GM12878 (cell line): ENCODE results near the gene VIPR1. TPM values are rescaled to one million over a fixed set of nuclear protein-coding genes. Genes with fewer than 3 reads are reported as not detected.

Source experiments
- ATAC-seq: fragments of 200-7000 bp; cut with Tn5 transposase; 3 replicates; pipeline ENCODE4 v1.9.1; 2020; ENCODE audit warnings: mild to moderate bottlenecking, moderate library complexity
- BruUV-seq: library from RNA; stranded (reverse); fragments of 400-500 nt; replicated peaks from 2 replicates; lab custom pipeline; 2021; lab: Mats Ljungman, UMichigan
- CTCF ChIA-PET: fragments of 300-600 bp; sonication (Branson Sonifier 250); formaldehyde crosslinking; extraction: SDS; loops from one replicate; lab custom pipeline; 2021; ENCODE audit warnings: inconsistent platforms; lab: Yijun Ruan, JAX
- POLR2A ChIA-PET: fragments of 350-600 bp; formaldehyde crosslinking; extraction: SDS; loops from one replicate; lab custom pipeline; 2021; ENCODE audit warnings: inconsistent platforms; lab: Charles Lee
- RAD21 ChIA-PET: fragments of 300-600 bp; sonication (Branson Sonifier 250); formaldehyde crosslinking; loops from one replicate; lab custom pipeline; 2023; ENCODE audit warnings: antibody characterized with exemption; ENCODE audit not compliant: unreplicated experiment; lab: Charles Lee
- SMC1A ChIA-PET: fragments of 300-600 bp; sonication (Branson Sonifier 250); formaldehyde crosslinking; loops from one replicate; lab custom pipeline; 2023; ENCODE audit not compliant: unreplicated experiment, uncharacterized antibody; lab: Charles Lee
- DNase-seq: peaks from one replicate; pipeline ENCODE4 v3.0.0-alpha.2; 2011; ENCODE audit warnings: low read depth, low spot score
- FAIRE-seq: peaks from 3 replicates; lab custom pipeline; 2011; peaks lifted over from hg19 to GRCh38; lab: Jason Lieb, UNC
- H2AFZ ChIP-seq: 2 replicates; pipeline ENCODE4 v1.6.0; 2011; ENCODE audit warnings: low read depth, low read length, control low read depth; ENCODE audit not compliant: control insufficient read depth
- H3K27ac ChIP-seq: 2 replicates; pipeline ENCODE4 v1.5.1; 2011; ENCODE audit warnings: control low read depth; ENCODE audit not compliant: control insufficient read depth, insufficient read depth
- H3K27me3 ChIP-seq, 2 experiments: replicated peaks in 1 of 2; 2 replicates each; pipeline versions ENCODE4 v1.6.0 to v1.6.1; 2011; ENCODE audit warnings: low read length in 1 of 2; ENCODE audit not compliant: control insufficient read depth in 2 of 2, insufficient read depth in 2 of 2
- H3K36me3 ChIP-seq, 2 experiments: 2 replicates each; pipeline ENCODE4 v1.5.1; 2011; ENCODE audit warnings: low read length in 1 of 2; ENCODE audit not compliant: control insufficient read depth in 2 of 2, insufficient read depth in 2 of 2
- H3K4me1 ChIP-seq: 2 replicates; pipeline ENCODE4 v1.6.1; 2011; ENCODE audit warnings: mild to moderate bottlenecking, low read length, moderate library complexity, mixed read lengths; ENCODE audit not compliant: control insufficient read depth, insufficient read depth
- H3K4me2 ChIP-seq: 2 replicates; pipeline ENCODE4 v1.6.0; 2011; ENCODE audit warnings: control low read depth; ENCODE audit not compliant: control insufficient read depth, insufficient read depth
- H3K4me3 ChIP-seq: fragments of 200-600 bp; sonication (generic); 2 replicates; pipeline ENCODE4 v1.5.1; 2016
- H3K79me2 ChIP-seq: 2 replicates; pipeline ENCODE4 v1.6.0; 2011; ENCODE audit warnings: low read length; ENCODE audit not compliant: control insufficient read depth, insufficient read depth
- H3K9ac ChIP-seq: 2 replicates; pipeline ENCODE4 v1.8.0; 2011; ENCODE audit warnings: low read length, control low read depth, mixed read lengths; ENCODE audit not compliant: control insufficient read depth, insufficient read depth
- H3K9me3 ChIP-seq: replicated peaks from 3 replicates; pipeline ENCODE4 v1.5.1; 2011; ENCODE audit warnings: mild to moderate bottlenecking, low read length; ENCODE audit not compliant: control insufficient read depth, insufficient read depth
- H4K20me1 ChIP-seq: 2 replicates; pipeline ENCODE4 v1.6.0; 2011; ENCODE audit not compliant: control insufficient read depth, insufficient read depth
- BMI1 ChIP-seq: fragments of 450-650 bp; IDR thresholded peaks from 2 replicates; pipeline ENCODE4 v1.6.1; 2016; ENCODE audit warnings: mild to moderate bottlenecking, moderate library complexity, borderline replicate concordance
- EED ChIP-seq: sonication (generic); IDR thresholded peaks from 2 replicates; pipeline ENCODE4 v1.6.1; 2016; ENCODE audit warnings: antibody characterized with exemption, low read depth
- LARP7 ChIP-seq: fragments of 450-650 bp; IDR thresholded peaks from 2 replicates; pipeline ENCODE4 v1.6.1; 2017; ENCODE audit warnings: mild to moderate bottlenecking
- MEF2B ChIP-seq: fragments of 450-650 bp; IDR thresholded peaks from 2 replicates; pipeline ENCODE4 v1.6.1; 2018; ENCODE audit warnings: mild to moderate bottlenecking, moderate library complexity; ENCODE audit not compliant: partially characterized antibody, poor library complexity, severe bottlenecking
- RAD21 ChIP-seq: IDR thresholded peaks from 2 replicates; pipeline ENCODE4 v1.6.1; 2011; ENCODE audit warnings: mild to moderate bottlenecking, low read depth, low read length, moderate library complexity; ENCODE audit not compliant: insufficient read depth
- SMC3 ChIP-seq: IDR thresholded peaks from 2 replicates; pipeline ENCODE4 v1.6.1; 2011; ENCODE audit warnings: low read length, improper control_type of control experiment, borderline replicate concordance
- WGBS: methylation state at CpG from one replicate; pipeline ENCODE4 v1.1.6; 2016; ENCODE audit warnings: low lambda C conversion rate; ENCODE audit not compliant: insufficient replicate concordance, insufficient coverage; ENCODE audit errors: missing lambda C conversion rate; 5-methylcytosine and 5-hydroxymethylcytosine counted together
- in situ Hi-C: fragments of 300-500 bp; cut with MboI; formaldehyde crosslinking; loops from 9 replicates; pipeline ENCODE4 v1.14.3; 2018; ENCODE audit warnings: mixed read lengths
- intact Hi-C: fragments of 100-400 bp; cut with micrococcal nuclease; formaldehyde crosslinking; loops from one replicate; pipeline ENCODE4 v1.14.2; 2022; ENCODE audit not compliant: unreplicated experiment
- polyA plus RNA-seq, 11 experiments: library from polyadenylated mRNA; depleted of rRNA in 4 of 11; unstranded in 6 of 11; stranded (reverse) in 5 of 11; fragments of >200 nt; fragmentation: Nextera tagmentation in 4 of 11; fragmentation: Illumina TruSeq in 1 of 11; extraction: Ambion mirVana in 4 of 11; extraction: Trizol in 1 of 11; gene quantifications; 1 replicate in 1 of 11; 2 replicates in 10 of 11; pipeline versions ENCODE4 v1.2.1 to v1.2.3, GENCODE V29; 2011 to 2016; ENCODE audit warnings: inconsistent platforms in 2 of 11, missing spikeins in 2 of 11, low read depth in 1 of 11
- total RNA-seq, 4 experiments: library from RNA; depleted of rRNA in 3 of 4; stranded (reverse); fragments of >200 nt in 3 of 4; fragmentation: Illumina TruSeq in 1 of 4; extraction: Trizol in 1 of 4; gene quantifications; 2 replicates each; pipeline versions ENCODE4 v1.2.1 to v1.2.3, GENCODE V29; 2013 to 2021
- TF ChIP-seq, protein P1 (sequence below): fragments of 450-650 bp; formaldehyde crosslinking; IDR thresholded peaks from 2 replicates; pipeline ENCODE4 v1.4.0; 2022; ENCODE audit warnings: mild to moderate bottlenecking, moderate library complexity
- TF ChIP-seq, protein P2 (sequence below), 3 experiments: IDR thresholded peaks in 2 of 3; conservative IDR thresholded peaks in 1 of 3; 2 replicates each; pipeline ENCODE4 v1.5.1; 2011; ENCODE audit warnings: low read depth in 3 of 3, low read length in 3 of 3, mild to moderate bottlenecking in 3 of 3, control low read depth in 2 of 3, moderate library complexity in 2 of 3, inconsistent platforms in 1 of 3, mixed read lengths in 1 of 3; ENCODE audit not compliant: control insufficient read depth in 2 of 3, insufficient read depth in 1 of 3; ENCODE audit errors: extremely low read depth in 1 of 3

VIPR1 gene
- total and polyA plus RNA-seq, 10 of the 15 experiments (the other 5 are each of a cell fraction or from before 2014, with no cell fraction given) = 0.03 to 0.28 (median 0.12) TPM; not detected in 6

DNA sequence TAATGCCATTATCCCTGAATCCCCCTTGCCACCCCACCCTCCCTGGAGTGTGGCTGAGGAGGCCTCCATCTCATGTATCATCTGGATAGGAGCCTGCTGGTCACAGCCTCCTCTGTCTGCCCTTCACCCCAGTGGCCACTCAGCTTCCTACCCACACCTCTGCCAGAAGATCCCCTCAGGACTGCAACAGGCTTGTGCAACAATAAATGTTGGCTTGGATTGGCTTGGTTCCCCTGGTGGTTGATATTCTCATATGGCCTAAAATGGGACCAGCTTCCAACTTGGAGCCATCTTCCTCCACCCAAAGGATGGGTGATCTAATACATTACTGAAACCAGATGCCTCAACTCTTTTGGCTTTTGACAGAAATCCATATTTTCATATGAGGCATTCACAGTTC, 34.9 kb downstream of the VIPR1 start (continued):
- TF ChIP-seq, protein P1, sequence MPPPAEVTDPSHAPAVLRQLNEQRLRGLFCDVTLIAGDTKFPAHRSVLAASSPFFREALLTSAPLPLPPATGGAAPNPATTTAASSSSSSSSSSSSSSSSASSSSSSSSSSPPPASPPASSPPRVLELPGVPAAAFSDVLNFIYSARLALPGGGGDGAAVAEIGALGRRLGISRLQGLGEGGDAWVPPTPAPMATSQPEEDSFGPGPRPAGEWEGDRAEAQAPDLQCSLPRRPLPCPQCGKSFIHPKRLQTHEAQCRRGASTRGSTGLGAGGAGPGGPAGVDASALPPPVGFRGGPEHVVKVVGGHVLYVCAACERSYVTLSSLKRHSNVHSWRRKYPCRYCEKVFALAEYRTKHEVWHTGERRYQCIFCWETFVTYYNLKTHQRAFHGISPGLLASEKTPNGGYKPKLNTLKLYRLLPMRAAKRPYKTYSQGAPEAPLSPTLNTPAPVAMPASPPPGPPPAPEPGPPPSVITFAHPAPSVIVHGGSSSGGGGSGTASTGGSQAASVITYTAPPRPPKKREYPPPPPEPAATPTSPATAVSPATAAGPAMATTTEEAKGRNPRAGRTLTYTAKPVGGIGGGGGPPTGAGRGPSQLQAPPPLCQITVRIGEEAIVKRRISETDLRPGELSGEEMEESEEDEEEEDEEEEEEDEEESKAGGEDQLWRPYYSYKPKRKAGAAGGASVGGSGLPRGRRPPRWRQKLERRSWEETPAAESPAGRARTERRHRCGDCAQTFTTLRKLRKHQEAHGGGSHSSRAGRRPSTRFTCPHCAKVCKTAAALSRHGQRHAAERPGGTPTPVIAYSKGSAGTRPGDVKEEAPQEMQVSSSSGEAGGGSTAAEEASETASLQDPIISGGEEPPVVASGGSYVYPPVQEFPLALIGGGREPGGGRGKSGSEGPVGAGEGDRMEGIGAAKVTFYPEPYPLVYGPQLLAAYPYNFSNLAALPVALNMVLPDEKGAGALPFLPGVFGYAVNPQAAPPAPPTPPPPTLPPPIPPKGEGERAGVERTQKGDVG (CRISPR knock-in tag) = no peak
- TF ChIP-seq BMI1 (no peak), LARP7 (no peak)

DNA sequence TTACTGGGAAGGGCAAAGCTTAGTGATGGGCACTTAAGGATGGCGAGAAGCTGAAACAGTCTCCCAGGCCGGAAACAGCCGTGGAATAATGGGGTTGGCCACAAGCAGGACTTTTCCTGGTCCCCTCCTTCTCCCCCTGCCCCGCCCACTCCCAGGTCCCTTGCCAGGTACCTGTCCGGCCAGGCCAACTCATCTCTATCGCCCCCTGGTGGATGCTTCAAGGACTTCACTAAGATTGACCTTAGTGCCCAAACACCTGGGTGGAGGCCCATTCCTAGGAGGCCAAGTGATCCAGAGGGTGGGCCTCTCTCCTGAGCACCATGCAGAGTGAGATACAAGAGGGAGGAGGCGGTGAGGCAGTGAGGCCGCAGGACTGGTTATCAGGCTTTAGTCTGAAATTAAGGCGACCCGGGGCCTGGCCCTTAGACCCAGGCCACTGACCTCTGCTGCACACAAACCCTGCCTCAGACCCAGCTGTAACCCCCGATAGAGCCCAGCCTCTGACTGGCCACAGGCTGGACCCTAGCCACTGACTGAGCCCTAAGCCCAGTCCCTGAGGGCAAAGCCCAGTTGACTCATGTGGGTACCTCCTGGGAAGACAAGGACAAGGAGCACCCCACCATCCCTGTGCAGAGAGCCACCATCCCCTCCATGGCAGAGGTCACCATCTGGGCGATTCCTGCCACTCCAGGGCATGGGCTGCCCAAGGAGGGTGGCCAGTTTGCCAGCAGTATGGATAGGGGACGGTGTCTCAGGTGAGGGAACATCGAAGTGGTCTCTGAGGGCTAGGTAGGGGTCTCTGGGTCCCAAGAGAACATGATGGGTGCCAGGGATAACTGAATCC, 37.6 kb downstream of the VIPR1 start:
- TF ChIP-seq MEF2B (no peak), RAD21 (peak; percentile 48; the same call in 1 of the 2 replicates), SMC3 (peak; percentile 54; the same call in 1 of the 2 replicates), EED (no peak)
- TF ChIP-seq, protein P2, sequence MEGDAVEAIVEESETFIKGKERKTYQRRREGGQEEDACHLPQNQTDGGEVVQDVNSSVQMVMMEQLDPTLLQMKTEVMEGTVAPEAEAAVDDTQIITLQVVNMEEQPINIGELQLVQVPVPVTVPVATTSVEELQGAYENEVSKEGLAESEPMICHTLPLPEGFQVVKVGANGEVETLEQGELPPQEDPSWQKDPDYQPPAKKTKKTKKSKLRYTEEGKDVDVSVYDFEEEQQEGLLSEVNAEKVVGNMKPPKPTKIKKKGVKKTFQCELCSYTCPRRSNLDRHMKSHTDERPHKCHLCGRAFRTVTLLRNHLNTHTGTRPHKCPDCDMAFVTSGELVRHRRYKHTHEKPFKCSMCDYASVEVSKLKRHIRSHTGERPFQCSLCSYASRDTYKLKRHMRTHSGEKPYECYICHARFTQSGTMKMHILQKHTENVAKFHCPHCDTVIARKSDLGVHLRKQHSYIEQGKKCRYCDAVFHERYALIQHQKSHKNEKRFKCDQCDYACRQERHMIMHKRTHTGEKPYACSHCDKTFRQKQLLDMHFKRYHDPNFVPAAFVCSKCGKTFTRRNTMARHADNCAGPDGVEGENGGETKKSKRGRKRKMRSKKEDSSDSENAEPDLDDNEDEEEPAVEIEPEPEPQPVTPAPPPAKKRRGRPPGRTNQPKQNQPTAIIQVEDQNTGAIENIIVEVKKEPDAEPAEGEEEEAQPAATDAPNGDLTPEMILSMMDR (IDR thresholded peaks at IDR 0.05 in 2 of 3, conservative IDR thresholded peaks at IDR 0.05 in 1 of 3; ENCODE audit: control insufficient read depth in 2 of 3, extremely low read depth in 1 of 3, insufficient read depth in 1 of 3, low read depth in 3 of 3, low read length in 3 of 3) = peak; percentile 65 to 88 (median 79)
- DNase-seq (no peak), FAIRE-seq (peak; percentile 95), ATAC-seq (peak; percentile 93)
- no peak overlapping the region for H3K4me2 ChIP-seq
- H3K4me3 ChIP-seq = no peak overlapping the region
- H3K9ac ChIP-seq = no peak overlapping the region
- BruUV-seq = no TSS peak
- no peak overlapping the region for H2AFZ ChIP-seq
- no peaks in the 10 kb centered on the region for H3K79me2 ChIP-seq
- SMC1A ChIA-PET = no interaction called here
- H3K4me1 ChIP-seq = no peaks in the 10 kb centered on the region
- no peak overlapping the region for H3K27ac ChIP-seq
- RAD21 ChIA-PET = interaction anchor here (1.7 kb wide), 1 partner anchor 293 kb away, joined by 6 read pairs; no protein-coding TSS in a partner anchor
- in situ Hi-C loops (loop anchor here (5.0 kb wide), 1 partner anchor 293 kb away; no protein-coding TSS in a partner anchor), intact Hi-C loops (loop anchor here (2.0 to 10.0 kb wide), 4 partner anchors 98 to 645 kb away; no protein-coding TSS in a partner anchor)
- no peaks in the 10 kb centered on the region; the same call in 1 of the 2 replicates for H4K20me1 ChIP-seq
- no peaks in the 10 kb centered on the region for H3K9me3 ChIP-seq
- no peaks in the 10 kb centered on the region for H3K27me3 ChIP-seq
- 24% methylated on average over 14 of the region's 14 CpGs for WGBS
- POLR2A ChIA-PET = no interaction called here
- no peaks in the 10 kb centered on the region for H3K36me3 ChIP-seq
- CTCF ChIA-PET = interaction anchor here (1.0 to 3.7 kb wide), 4 partner anchors 8 to 293 kb away, joined by 3 to 19 read pairs (median 4); no protein-coding TSS in a partner anchor
